Activated CD4-positive, alpha-beta T cell treated with anti-CD3 and anti-CD28 coated beads, Interleukin-2, amount 50 U/mL, for 48 hours (primary cell): ENCODE results near the gene PPP1CC.
"Not testable (repeated sequence)": the region's sequence is repeated elsewhere in the genome, so short reads cannot be mapped to it uniquely, and the experiment has no call there.

Experiments used
- DNase-seq, 2 experiments: peaks; one replicate each; pipeline ENCODE4 v3.0.0-alpha.2; 2020

The PPP1CC gene

GRCh38 chr12:110742718-110743570 is at the start of gene PPP1CC:
Gene PPP1CC, minus strand, starts transcription at chr12:110742891. Its CDS starts 184 bp downstream, at chr12:110742707.
- DNase-seq, result peak; percentile 89 to 92

GRCh38 chr12:110791589-110791988 is 48.9 kb upstream of the PPP1CC start:
- DNase-seq, result no peak

DNA sequence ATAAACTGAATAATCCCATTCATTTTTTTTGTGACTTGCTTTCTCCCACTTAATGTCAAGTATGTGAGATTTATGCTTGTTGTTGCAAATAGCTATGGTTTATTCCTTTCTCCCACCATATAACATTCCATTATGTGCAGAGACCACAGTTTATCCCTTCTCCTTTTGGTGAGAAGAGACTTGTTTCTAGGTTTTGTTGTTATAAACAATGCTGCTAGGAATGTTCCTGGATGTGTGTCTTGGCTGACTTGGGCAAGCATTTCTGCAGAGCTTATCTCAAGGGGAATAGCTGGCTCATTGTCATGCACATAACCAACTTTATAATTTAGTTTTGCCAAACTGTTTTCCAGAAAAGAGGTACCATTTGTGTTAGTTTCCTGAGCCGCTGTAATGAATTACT is 47.6 kb upstream of the PPP1CC start:
- DNase-seq, result no peak

DNA sequence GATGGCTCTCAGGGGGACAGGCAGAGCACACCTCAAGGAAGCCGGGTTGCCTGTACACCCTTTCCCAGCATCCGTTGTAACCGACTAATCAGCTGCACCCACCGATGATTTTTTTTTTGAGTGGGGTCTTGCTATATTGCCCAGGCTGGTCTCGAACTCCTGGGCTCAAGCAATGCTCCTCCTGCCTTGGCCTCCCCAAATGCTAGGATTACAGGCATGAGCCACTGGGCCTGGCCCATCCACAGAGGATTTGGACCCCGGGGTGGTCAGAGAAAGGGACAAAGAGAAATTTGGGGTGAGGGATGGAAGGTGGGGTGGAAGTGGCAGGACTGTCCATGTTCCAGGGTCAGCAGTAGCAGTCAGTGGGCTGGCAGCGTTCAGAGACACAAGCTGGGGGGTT is 43.3 kb upstream of the PPP1CC start:
- DNase-seq, result no peak

DNA sequence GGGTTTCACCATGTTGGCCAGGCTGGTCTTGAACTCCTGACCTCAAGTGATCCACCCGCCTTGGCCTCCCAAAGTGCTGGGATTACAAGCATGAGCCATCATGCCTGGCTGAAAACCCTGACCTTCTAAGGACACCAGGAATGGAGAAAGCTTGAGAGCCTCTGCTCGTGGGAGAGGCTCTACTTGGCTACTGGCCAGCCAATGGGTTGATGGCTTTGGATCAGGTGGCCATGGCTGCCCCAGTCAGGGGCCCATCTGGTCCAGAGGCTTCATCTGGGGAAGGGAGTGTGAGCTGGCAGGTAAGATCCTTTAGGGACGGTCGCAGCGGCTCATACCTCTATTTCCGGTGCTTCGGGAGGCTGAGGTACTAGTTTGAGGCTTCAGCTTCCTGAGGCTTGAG is 42.5 kb upstream of the PPP1CC start:
- DNase-seq, result no peak

- no peak for DNase-seq
Measured at GRCh38 chr12:110782922-110783321, 40.2 kb upstream of the PPP1CC start.

DNA sequence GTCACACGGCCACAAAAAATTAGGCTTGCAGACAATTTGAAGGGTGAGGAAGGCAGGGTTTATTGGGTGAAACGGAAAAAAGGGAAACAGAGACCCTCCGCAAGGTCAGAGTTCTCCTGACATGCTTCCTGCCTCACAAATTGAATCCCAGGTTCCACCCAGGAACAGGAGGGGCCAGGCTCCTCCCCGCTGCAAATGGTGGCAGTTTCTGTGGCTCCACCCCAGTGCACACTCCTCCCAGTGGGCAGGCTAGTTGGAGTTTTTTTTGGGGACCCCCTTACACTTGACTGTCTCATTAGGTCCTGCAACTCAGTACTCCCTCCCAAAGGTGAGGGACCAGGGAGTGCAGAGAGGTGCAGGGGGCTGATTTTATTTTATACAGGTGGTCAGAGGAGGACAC is 39.4 kb upstream of the PPP1CC start:
- no peak for DNase-seq

DNA sequence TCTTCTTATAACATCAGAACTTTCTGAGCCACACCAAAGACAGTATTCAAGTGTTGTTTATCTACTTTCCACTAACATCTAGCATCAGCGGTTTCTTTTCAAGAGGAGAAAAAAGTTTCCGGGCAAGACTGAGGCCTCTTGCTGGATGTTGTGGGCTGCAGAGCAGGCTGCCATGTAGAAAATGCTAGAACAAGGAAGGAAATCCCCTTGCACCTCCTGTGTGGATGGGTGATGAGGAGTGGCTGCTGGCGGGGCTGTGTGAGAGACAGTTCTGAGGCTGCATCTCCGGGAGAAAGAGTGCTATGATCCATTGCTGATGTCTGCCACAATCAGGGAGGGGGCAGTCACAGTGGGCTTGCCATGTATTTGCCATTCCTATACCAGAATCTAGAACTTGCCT is 37.8 kb upstream of the PPP1CC start:
- DNase-seq, result peak; percentile 49 to 63

- DNase-seq, result no peak
Measured at GRCh38 chr12:110778833-110779577, 36.3 kb upstream of the PPP1CC start.

DNA sequence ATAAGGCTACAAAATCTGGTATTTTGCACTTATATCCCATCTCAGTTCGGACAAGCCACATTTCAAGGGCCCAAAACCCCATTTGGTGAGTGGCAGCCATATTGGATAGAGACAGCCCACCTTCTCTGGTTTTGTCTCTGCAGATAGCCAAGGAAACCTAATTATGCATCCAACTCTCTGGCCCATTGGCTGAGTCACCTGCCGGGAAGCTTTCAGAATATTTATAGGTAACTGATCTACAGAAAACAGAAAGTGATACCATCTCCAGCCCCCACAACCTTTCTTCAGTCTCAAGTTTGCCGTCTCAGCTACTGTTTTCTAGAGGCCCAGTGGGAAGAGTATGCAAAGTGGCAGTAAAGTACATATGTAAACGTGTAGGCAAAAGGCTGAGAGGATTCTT is 33.7 kb upstream of the PPP1CC start:
- DNase-seq, result peak; percentile 64 to 77

- DNase-seq, result no peak
Measured at GRCh38 chr12:110775997-110776396, 33.3 kb upstream of the PPP1CC start.

DNA sequence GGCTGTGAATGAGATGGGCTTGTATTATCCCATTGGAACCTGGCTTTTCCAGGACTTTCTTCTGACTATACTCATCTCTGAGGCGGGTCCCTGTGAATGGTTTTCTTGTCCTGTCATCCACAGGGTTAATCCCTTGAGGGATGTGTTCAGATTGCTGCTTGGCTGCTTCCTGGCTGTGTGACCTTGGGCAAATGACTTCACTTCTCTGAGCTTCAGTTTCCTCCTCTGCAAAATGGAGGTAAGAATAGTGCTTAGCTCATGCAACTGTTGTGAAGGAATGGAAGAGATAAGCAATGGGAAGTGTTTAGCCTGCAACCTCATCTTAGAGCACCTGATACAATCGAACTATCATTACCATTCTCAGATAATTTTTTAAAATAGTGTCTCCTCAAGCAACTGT is 32.1 kb upstream of the PPP1CC start:
- no peak for DNase-seq

DNA sequence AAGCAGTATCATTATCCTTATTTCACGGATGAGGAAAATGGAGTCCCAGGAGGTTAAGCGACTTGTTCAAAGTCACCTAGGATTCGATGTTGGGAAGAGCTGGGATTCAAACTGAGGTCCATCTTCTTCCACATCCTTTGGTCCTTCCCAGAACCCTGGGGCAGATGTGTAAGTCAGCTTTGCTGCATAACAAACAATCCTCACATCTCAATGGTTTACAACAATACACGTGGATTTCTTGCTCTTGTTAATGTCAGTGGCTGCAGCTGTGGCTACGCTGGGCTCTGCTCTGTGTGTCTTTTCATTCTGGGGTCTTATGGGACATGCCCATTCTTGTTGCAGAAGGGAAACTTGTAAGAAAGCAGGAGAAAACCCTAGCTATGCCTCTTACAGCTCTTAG is 26.3 kb upstream of the PPP1CC start:
- no peak for DNase-seq

GRCh38 chr12:110767863-110768262 is 25.2 kb upstream of the PPP1CC start:
- no peak for DNase-seq

DNA sequence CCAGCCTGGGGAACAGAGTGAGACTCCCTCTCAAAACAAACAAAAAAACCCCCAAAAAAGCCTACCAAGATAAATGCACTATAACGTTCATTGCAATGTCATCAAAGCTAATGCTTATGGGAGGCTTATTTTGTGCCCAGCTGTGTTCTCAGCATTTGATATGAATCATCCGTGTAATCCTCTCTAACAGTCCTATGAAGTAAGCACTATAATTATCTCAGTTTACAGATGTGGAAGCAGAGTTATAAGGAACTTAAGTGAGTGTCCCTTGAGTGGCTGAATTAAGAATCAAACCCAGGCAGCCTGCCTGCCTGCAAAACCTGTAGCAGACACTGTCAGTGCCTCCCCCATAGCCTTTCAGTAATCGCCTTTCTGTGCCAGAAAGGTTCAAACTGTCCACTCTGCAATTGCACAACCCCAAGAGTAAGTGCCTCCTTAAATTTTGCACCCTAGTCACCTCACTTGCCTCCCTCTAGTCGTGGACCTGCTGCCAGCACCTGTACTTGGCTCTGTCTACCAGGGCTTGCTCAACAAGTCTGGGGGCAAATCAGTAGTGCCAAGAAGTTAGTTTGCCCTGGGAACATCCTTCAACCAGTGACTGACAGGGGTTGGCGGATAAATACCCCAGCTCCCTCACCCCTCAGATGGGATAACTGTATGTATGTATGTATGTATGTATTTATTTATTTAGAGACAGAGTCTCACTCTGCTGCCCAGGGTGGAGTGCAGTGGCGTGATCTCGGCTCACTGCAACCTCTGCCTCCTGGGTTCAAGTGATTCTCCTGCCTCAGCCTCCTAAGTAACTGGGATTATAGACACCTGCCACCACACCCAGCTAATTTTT is 23.8 kb upstream of the PPP1CC start:
- DNase-seq, result no peak

- DNase-seq, result not testable (repeated sequence)
Measured at GRCh38 chr12:110765572-110765971, 22.9 kb upstream of the PPP1CC start.

GRCh38 chr12:110765111-110765510 is 22.4 kb upstream of the PPP1CC start:
- no peak for DNase-seq

DNA sequence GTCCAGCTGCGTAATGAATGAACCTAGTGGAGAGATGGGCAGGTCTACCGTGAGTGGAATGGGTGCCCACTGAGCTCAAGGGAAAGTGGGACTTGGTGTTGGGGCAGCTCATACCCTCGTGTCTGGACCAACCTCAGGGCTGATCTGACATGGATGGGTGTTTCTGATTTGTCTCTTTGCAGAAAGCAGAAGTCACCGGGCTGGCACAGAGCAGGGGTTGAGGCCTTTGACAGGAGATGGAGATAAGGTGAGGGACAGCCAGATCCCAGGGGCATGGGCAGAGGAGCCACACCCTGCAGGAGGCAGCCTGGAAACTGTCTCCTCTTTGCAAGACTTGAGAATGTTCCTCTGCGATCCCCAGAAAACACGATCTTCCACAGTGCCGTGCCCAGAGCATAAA is 20.9 kb upstream of the PPP1CC start:
- DNase-seq, result no peak

GRCh38 chr12:110762891-110763290 is 20.2 kb upstream of the PPP1CC start:
- no peak for DNase-seq

GRCh38 chr12:110760204-110760609 is 17.5 kb upstream of the PPP1CC start:
- no peak for DNase-seq

- DNase-seq, result no peak
Measured at GRCh38 chr12:110758922-110759321, 16.2 kb upstream of the PPP1CC start.

GRCh38 chr12:110756611-110757010 is 13.9 kb upstream of the PPP1CC start:
- no peak for DNase-seq

GRCh38 chr12:110754101-110754793 is 11.6 kb upstream of the PPP1CC start:
- DNase-seq, result no peak
